ENCODE measurements around the gene PTPRD. TPM values are rescaled to one million over a fixed set of nuclear protein-coding genes. Genes with fewer than 3 reads are reported as not detected.

Gene PTPRD
- total RNA-seq, 1 experiment from 2014 or later: 70.1 TPM

DNA sequence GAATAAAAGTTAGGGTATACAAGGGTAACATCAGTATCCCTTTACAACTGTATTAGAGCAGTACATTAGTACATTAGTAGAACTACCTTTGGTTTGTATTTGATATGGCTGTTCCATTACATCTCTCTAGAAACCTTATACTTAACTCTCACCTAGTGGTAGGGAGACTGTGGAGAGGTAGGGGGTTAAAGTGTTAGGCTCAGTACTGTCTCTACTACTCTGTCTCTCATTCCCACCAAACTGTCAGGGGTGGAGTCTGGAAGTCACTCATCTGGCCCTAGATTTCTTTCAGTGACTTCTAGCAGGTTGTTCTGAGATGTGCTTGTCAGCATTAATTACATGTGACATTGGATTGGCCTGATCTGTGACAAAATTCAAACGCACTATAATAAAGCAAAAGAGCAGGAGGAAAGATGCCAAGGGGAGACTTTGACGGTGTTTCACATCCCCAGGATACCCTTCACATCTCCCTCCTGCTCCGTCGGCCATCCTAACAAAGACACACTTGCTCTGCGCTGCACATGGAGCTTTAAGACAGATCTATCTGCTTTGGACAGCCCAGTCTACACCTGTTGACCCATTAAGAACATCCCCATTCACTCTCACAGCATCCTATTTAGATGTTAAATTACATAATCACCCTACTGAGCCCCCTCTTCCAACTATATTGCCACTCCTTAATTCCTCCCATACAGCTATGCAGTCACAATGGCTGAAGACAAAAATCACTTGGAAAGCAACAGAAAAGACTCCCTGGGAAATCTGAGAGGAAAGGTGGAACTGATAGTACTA, 1770.2 kb downstream of the PTPRD start:
- ChIA-PET CTCF (no interaction called here), POLR2A (no interaction called here)
- no TSS peak for BruUV-seq (replicated peaks)
- H3K4me3 Mint-ChIP-seq (ENCODE audit: unreplicated experiment): no peak overlapping the region
- TF ChIP-seq, protein P1, sequence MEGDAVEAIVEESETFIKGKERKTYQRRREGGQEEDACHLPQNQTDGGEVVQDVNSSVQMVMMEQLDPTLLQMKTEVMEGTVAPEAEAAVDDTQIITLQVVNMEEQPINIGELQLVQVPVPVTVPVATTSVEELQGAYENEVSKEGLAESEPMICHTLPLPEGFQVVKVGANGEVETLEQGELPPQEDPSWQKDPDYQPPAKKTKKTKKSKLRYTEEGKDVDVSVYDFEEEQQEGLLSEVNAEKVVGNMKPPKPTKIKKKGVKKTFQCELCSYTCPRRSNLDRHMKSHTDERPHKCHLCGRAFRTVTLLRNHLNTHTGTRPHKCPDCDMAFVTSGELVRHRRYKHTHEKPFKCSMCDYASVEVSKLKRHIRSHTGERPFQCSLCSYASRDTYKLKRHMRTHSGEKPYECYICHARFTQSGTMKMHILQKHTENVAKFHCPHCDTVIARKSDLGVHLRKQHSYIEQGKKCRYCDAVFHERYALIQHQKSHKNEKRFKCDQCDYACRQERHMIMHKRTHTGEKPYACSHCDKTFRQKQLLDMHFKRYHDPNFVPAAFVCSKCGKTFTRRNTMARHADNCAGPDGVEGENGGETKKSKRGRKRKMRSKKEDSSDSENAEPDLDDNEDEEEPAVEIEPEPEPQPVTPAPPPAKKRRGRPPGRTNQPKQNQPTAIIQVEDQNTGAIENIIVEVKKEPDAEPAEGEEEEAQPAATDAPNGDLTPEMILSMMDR (IDR thresholded peaks at IDR 0.05; ENCODE audit: insufficient read depth in 1 of 2, low read depth in 1 of 2, low read length in 1 of 2, severe bottlenecking in 1 of 2, unreplicated experiment in 1 of 2): no peak
- H3K4me1 Mint-ChIP-seq (ENCODE audit: low read depth, unreplicated experiment): no peaks in the 10 kb centered on the region
- Histone ChIP-seq H3K4me1 (no peaks in the 10 kb centered on the region), H3K9me3 (no peaks in the 10 kb centered on the region), H3K4me3 (ENCODE audit: low read depth, low read length) (no peak overlapping the region), H3K27me3 (replicated peaks; ENCODE audit: control insufficient read depth, insufficient read depth, low read length) (no peaks in the 10 kb centered on the region), H3K36me3 (ENCODE audit: control insufficient read depth, insufficient read depth, low read length) (no peaks in the 10 kb centered on the region)
- no peaks in the 10 kb centered on the region for H3K9me3 Mint-ChIP-seq (ENCODE audit: unreplicated experiment)
- H3K27me3 Mint-ChIP-seq (ENCODE audit: insufficient read depth, unreplicated experiment): no peaks in the 10 kb centered on the region
- H3K36me3 Mint-ChIP-seq (ENCODE audit: insufficient read depth, unreplicated experiment): no peaks in the 10 kb centered on the region
- intact Hi-C loops (cut with micrococcal nuclease; ENCODE audit: unreplicated experiment): no loop called here
- DNase-seq: no peak
- H3K27ac Mint-ChIP-seq (ENCODE audit: unreplicated experiment): no peak overlapping the region

DNA sequence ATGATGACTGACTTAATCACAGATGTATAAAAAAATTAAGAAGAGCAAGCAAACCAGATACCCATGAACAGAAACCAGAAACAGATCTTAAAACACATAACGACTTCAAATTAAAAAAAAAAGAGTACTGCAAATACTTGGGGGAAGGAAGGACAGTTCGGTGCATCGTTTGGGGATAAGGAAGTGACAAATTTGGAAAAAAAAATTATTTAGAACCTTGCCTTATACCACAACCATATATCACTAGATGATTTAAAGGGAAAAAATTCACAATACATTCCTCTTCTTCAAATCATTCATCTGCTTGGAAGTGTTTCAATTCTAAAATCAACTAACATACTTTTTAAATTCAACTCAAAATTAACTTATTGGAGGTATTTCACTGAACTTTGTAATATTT, 1774.7 kb downstream of the PTPRD start:
- Histone ChIP-seq H3K36me3 (ENCODE audit: control insufficient read depth, insufficient read depth, low read length) (no peaks in the 10 kb centered on the region), H3K4me3 (ENCODE audit: low read depth, low read length) (no peak overlapping the region), H3K4me1 (no peaks in the 10 kb centered on the region), H3K27me3 (replicated peaks; ENCODE audit: control insufficient read depth, insufficient read depth, low read length) (no peaks in the 10 kb centered on the region), H3K9me3 (no peaks in the 10 kb centered on the region)
- TF ChIP-seq, protein P1 (IDR thresholded peaks at IDR 0.05; ENCODE audit: insufficient read depth in 1 of 2, low read depth in 1 of 2, low read length in 1 of 2, severe bottlenecking in 1 of 2, unreplicated experiment in 1 of 2): no peak
- no TSS peak for BruUV-seq (replicated peaks)
- Mint-ChIP-seq H3K4me1 (ENCODE audit: low read depth, unreplicated experiment) (no peaks in the 10 kb centered on the region), H3K27ac (ENCODE audit: unreplicated experiment) (no peak overlapping the region), H3K4me3 (ENCODE audit: unreplicated experiment) (no peak overlapping the region), H3K9me3 (ENCODE audit: unreplicated experiment) (no peaks in the 10 kb centered on the region), H3K36me3 (ENCODE audit: insufficient read depth, unreplicated experiment) (no peaks in the 10 kb centered on the region), H3K27me3 (ENCODE audit: insufficient read depth, unreplicated experiment) (no peaks in the 10 kb centered on the region)
- intact Hi-C loops (cut with micrococcal nuclease; ENCODE audit: unreplicated experiment): no loop called here
- no peak for DNase-seq
- ChIA-PET POLR2A (no interaction called here), CTCF (no interaction called here)

DNA sequence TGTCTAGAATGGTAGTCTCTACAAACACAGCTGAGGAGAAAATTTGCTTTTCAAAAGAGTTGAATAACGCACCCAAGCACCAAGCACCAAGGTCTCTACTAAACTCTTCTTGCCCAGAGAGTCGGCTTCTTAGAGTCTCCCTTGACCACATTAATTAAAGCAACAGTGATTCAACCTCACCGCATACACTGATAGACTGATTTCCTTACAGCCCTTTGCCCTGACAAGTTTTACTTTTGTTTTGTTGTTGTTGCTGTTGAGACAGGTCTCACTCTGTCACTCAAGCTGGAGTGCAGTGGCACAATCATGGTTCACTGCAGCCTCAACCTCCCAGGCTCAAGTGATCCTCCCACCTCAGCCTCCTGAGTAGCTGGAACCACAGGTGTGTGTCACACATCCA, 1777.5 kb downstream of the PTPRD start:
- no TSS peak for BruUV-seq (replicated peaks)
- CTCF ChIA-PET: no interaction called here
- no peaks in the 10 kb centered on the region for H3K36me3 Mint-ChIP-seq (ENCODE audit: insufficient read depth, unreplicated experiment)
- Histone ChIP-seq H3K4me1 (no peaks in the 10 kb centered on the region), H3K27me3 (replicated peaks; ENCODE audit: control insufficient read depth, insufficient read depth, low read length) (no peaks in the 10 kb centered on the region), H3K9me3 (no peaks in the 10 kb centered on the region), H3K36me3 (ENCODE audit: control insufficient read depth, insufficient read depth, low read length) (no peaks in the 10 kb centered on the region), H3K4me3 (ENCODE audit: low read depth, low read length) (no peak overlapping the region)
- intact Hi-C loops (cut with micrococcal nuclease; ENCODE audit: unreplicated experiment): no loop called here
- H3K4me1 Mint-ChIP-seq (ENCODE audit: low read depth, unreplicated experiment): no peaks in the 10 kb centered on the region
- TF ChIP-seq, protein P1 (IDR thresholded peaks at IDR 0.05; ENCODE audit: insufficient read depth in 1 of 2, low read depth in 1 of 2, low read length in 1 of 2, severe bottlenecking in 1 of 2, unreplicated experiment in 1 of 2): no peak
- no peak overlapping the region for H3K4me3 Mint-ChIP-seq (ENCODE audit: unreplicated experiment)
- no peak for DNase-seq
- H3K27ac Mint-ChIP-seq (ENCODE audit: unreplicated experiment): no peak overlapping the region
- H3K27me3 Mint-ChIP-seq (ENCODE audit: insufficient read depth, unreplicated experiment): no peaks in the 10 kb centered on the region
- POLR2A ChIA-PET: no interaction called here
- H3K9me3 Mint-ChIP-seq (ENCODE audit: unreplicated experiment): no peaks in the 10 kb centered on the region
